ENCODE measurements around the gene MAP3K8. TPM values are rescaled to one million over a fixed set of nuclear protein-coding genes. Genes with fewer than 3 reads are reported as not detected.
A peak's percentile ranks its signal among the peaks of the same experiment; 100 is the strongest.
"Not testable (repeated sequence)": the region's sequence is repeated elsewhere in the genome, so short reads cannot be mapped to it uniquely, and the experiment has no call there.

Gene MAP3K8
- total and polyA plus RNA-seq, 4 donors, result 17.0 to 85.4 (median 69.1) TPM

DNA sequence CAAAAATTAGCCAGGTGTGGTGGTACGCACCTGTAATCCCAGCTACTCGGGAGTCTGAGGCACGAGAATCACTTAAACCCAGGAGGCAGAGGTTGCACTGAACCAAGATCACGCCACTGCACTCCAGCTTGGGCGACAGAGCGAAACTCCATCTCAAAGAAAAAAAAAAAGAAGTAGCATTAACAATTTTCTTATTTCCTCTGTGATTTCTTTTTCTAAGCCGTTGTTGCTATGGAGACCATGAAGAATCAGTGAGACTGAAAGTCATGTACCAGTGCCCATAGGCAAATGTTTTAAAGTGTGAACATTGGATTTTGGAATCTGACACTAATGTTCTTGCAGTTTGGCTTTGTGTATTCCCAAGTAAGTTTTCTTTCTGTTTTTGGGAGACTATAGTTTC lies 18.4 kb upstream of the MAP3K8 start:
- H3K27me3 ChIP-seq (ENCODE audit: control insufficient read depth in 1 of 2, insufficient read depth in 2 of 2, low read length in 1 of 2), result no peaks in the 10 kb centered on the region
- no peaks in the 10 kb centered on the region for H3K9me3 ChIP-seq (ENCODE audit: control insufficient read depth, low read length)
- ATAC-seq (ENCODE audit: low FRiP score), result no peak
- no peak for DNase-seq
- no peaks in the 10 kb centered on the region for H3K4me1 ChIP-seq (ENCODE audit: control insufficient read depth in 1 of 2, insufficient read depth in 2 of 2, low read length in 2 of 2)
- H3K27ac ChIP-seq (ENCODE audit: low read depth in 1 of 2, low read length in 2 of 2), result no peak overlapping the region
- H3K36me3 ChIP-seq (ENCODE audit: control insufficient read depth in 1 of 2, insufficient read depth in 2 of 2, low read length in 1 of 2), result no peaks in the 10 kb centered on the region
- intact Hi-C loops (cut with DNase I), result loop anchor here in 1 of 2 donors (5.0 kb wide), 1 partner anchor 117 kb away; no protein-coding TSS in a partner anchor
- no peak overlapping the region for H3K4me3 ChIP-seq (ENCODE audit: low read length in 2 of 2)
- WGBS, 2 donors, result 76 to 84% methylated on average over 7 of the region's 7 CpGs

DNA sequence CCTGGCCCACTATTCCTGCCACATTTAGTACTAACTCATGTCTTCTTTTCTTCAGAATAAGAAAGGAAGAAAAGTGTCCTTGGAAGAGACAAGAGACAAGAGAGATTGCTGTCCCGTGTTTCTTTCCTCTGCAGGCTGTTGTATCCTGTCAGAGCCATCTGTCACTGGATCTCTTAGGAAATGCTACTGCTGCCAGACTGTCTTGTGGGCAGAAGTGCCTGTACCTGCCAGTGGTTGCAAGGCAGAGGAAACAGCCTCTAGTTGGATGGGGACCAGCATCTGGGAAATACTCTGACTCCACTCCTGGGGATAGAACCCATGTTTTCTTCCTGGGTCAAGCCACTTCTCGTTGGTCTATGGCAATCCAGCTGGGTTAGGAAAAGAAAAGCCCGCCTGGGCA lies 16.7 kb upstream of the MAP3K8 start:
- H3K4me1 ChIP-seq (ENCODE audit: control insufficient read depth in 1 of 2, insufficient read depth in 2 of 2, low read length in 2 of 2), result no peaks in the 10 kb centered on the region
- intact Hi-C loops (cut with DNase I), result loop anchor here in 1 of 2 donors (5.0 kb wide), 1 partner anchor 115 kb away; no protein-coding TSS in a partner anchor
- H3K27ac ChIP-seq (ENCODE audit: low read depth in 1 of 2, low read length in 2 of 2), result no peak overlapping the region
- no peaks in the 10 kb centered on the region for H3K27me3 ChIP-seq (ENCODE audit: control insufficient read depth in 1 of 2, insufficient read depth in 2 of 2, low read length in 1 of 2)
- H3K4me3 ChIP-seq (ENCODE audit: low read length in 2 of 2), result no peak overlapping the region
- ATAC-seq (ENCODE audit: low FRiP score) (no peak), DNase-seq (no peak)
- H3K36me3 ChIP-seq (ENCODE audit: control insufficient read depth in 1 of 2, insufficient read depth in 2 of 2, low read length in 1 of 2), result no peaks in the 10 kb centered on the region
- H3K9me3 ChIP-seq (ENCODE audit: control insufficient read depth, low read length), result no peaks in the 10 kb centered on the region
- WGBS, 2 donors, result 91 to 93% methylated on average over 3 of the region's 3 CpGs

DNA sequence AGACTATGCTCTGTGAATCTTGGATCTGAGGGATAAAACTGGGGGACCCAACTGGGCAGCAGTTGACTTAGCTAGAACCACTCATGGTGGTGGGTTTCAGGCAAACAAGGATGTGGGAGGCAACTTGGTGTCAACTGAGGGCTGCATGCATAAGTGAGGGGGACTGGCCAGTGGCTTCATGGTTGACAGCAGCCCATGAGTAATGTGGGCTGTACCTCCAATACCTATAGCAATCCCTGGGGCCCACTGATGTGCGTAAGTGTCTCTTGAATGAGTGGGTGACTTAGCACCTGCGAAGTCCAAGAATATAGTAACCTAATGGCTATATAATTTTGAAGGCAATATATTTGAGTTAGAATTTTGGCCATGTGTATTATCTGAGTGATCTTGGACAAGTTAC lies 13.7 kb upstream of the MAP3K8 start:
- Histone ChIP-seq H3K4me1 (ENCODE audit: control insufficient read depth in 1 of 2, insufficient read depth in 2 of 2, low read length in 2 of 2) (no peaks in the 10 kb centered on the region), H3K27ac (ENCODE audit: low read depth in 1 of 2, low read length in 2 of 2) (no peak overlapping the region), H3K9me3 (ENCODE audit: control insufficient read depth, low read length) (no peaks in the 10 kb centered on the region), H3K4me3 (ENCODE audit: low read length in 2 of 2) (no peak overlapping the region), H3K36me3 (ENCODE audit: control insufficient read depth in 1 of 2, insufficient read depth in 2 of 2, low read length in 1 of 2) (no peaks in the 10 kb centered on the region), H3K27me3 (ENCODE audit: control insufficient read depth in 1 of 2, insufficient read depth in 2 of 2, low read length in 1 of 2) (no peaks in the 10 kb centered on the region)
- intact Hi-C loops (cut with DNase I), result no loop called here
- DNase-seq (no peak), ATAC-seq (ENCODE audit: low FRiP score) (no peak)
- WGBS, 2 donors, result 98 to 100% methylated on average over 2 of the region's 2 CpGs

DNA sequence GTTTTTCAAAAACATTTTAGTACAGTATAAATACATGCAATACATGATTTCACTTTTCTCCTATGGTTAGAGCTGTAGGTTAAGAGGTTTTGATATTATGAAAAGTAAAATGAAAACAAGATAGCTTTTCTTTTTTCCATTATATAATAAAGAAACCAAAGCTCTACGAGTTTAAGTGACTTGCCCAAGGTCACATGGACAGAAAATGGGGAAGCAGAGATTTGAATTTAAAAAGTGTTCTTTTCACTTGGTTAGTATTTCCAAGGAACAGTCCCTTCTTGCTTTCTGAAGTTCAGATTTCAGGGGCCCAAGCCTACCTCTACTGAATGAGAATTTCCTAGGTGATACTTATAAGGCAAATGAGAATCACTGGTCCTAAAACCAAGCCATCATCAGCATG lies 13.2 kb upstream of the MAP3K8 start:
- no peaks in the 10 kb centered on the region for H3K27me3 ChIP-seq (ENCODE audit: control insufficient read depth in 1 of 2, insufficient read depth in 2 of 2, low read length in 1 of 2)
- H3K4me1 ChIP-seq (ENCODE audit: control insufficient read depth in 1 of 2, insufficient read depth in 2 of 2, low read length in 2 of 2), result no peaks in the 10 kb centered on the region
- no peaks in the 10 kb centered on the region for H3K9me3 ChIP-seq (ENCODE audit: control insufficient read depth, low read length)
- intact Hi-C loops (cut with DNase I), result no loop called here
- 76 to 90% methylated on average over 1 of the region's 1 CpG for WGBS, 2 donors
- no peaks in the 10 kb centered on the region for H3K36me3 ChIP-seq (ENCODE audit: control insufficient read depth in 1 of 2, insufficient read depth in 2 of 2, low read length in 1 of 2)
- no peak for DNase-seq
- H3K27ac ChIP-seq (ENCODE audit: low read depth in 1 of 2, low read length in 2 of 2), result no peak overlapping the region
- ATAC-seq (ENCODE audit: low FRiP score), result no peak
- no peak overlapping the region for H3K4me3 ChIP-seq (ENCODE audit: low read length in 2 of 2)

DNA sequence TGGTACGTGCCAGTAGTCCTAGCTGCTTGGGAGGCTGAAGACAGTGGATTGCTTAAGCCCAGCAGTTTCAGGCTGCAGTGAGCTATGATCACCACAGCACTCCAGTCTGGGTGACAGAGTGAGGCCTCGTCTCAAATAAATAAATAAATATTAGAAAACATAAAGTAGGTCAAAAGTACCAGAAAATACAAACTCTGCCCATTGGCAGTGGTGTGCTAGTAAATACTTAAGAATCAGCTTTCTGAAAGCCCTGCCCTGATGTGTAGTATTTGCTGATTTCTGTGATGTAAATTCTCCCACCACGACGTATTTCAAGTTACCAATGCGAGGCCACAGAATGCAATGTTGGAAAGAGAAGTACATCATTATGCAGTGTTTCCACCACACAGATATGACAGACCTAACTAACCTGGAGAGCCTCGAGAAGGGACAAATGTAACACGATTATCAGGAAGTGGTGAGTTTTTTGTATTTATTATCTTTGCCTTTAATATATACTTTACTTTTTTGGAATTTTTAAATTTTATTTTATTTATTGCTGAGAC lies 11.8 kb upstream of the MAP3K8 start:
- 87 to 91% methylated on average over 7 of the region's 7 CpGs for WGBS, 2 donors
- DNase-seq, result no peak
- Histone ChIP-seq H3K9me3 (ENCODE audit: control insufficient read depth, low read length) (no peaks in the 10 kb centered on the region), H3K27ac (ENCODE audit: low read depth in 1 of 2, low read length in 2 of 2) (no peak overlapping the region), H3K36me3 (ENCODE audit: control insufficient read depth in 1 of 2, insufficient read depth in 2 of 2, low read length in 1 of 2) (no peaks in the 10 kb centered on the region), H3K4me1 (ENCODE audit: control insufficient read depth in 1 of 2, insufficient read depth in 2 of 2, low read length in 2 of 2) (no peaks in the 10 kb centered on the region), H3K27me3 (ENCODE audit: control insufficient read depth in 1 of 2, insufficient read depth in 2 of 2, low read length in 1 of 2) (no peaks in the 10 kb centered on the region), H3K4me3 (ENCODE audit: low read length in 2 of 2) (no peak overlapping the region)
- intact Hi-C loops (cut with DNase I), result no loop called here
- ATAC-seq (ENCODE audit: low FRiP score), result no peak

DNA sequence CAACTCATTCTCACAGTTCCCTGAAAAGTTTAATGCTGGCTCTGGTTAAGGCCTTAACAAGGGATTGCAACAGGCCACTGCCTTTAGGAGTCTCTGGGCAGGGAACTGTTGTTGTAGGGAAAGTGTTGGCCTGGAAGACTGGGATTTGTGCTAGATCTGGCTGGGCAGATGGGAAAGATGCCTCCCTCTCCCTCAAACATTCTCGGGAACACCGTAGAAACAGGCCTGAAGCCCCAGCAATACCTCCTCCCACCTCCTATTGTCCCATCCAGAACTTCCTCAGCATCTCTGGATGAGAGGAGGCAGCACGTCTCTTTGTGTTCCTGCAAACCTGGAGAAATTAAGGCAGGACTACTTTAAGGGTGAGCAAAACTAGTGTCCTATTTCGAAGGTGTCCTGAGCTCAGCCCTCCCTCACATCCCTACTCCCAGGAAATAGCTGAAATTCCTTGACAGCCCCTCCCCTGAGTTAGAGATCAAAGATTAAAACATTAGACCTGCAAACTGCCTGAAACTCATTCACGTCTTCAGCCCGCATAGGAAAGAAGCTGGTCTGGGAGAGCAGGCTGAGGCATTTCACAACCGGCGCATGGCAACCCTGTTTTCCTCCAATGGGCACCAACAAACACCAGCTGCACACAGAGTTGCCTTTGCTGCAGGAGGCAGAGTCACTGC lies 10.9 kb upstream of the MAP3K8 start:
- WGBS, 2 donors, result 14 to 15% methylated on average over 8 of the region's 8 CpGs
- intact Hi-C loops (cut with DNase I), result no loop called here
- no peak overlapping the region for H3K4me3 ChIP-seq (ENCODE audit: low read length in 2 of 2)
- ATAC-seq (ENCODE audit: low FRiP score), result peak; percentile 77
- H3K36me3 ChIP-seq (ENCODE audit: control insufficient read depth in 1 of 2, insufficient read depth in 2 of 2, low read length in 1 of 2), result no peaks in the 10 kb centered on the region
- DNase-seq, result peak in 1 of 2 donors; percentile 84
- peak overlapping the region in 1 of 2 donors; percentile 94 for H3K27ac ChIP-seq (ENCODE audit: low read depth in 1 of 2, low read length in 2 of 2)
- H3K4me1 ChIP-seq (ENCODE audit: control insufficient read depth in 1 of 2, insufficient read depth in 2 of 2, low read length in 2 of 2), result no peaks in the 10 kb centered on the region
- no peaks in the 10 kb centered on the region for H3K27me3 ChIP-seq (ENCODE audit: control insufficient read depth in 1 of 2, insufficient read depth in 2 of 2, low read length in 1 of 2)
- no peaks in the 10 kb centered on the region for H3K9me3 ChIP-seq (ENCODE audit: control insufficient read depth, low read length)

DNA sequence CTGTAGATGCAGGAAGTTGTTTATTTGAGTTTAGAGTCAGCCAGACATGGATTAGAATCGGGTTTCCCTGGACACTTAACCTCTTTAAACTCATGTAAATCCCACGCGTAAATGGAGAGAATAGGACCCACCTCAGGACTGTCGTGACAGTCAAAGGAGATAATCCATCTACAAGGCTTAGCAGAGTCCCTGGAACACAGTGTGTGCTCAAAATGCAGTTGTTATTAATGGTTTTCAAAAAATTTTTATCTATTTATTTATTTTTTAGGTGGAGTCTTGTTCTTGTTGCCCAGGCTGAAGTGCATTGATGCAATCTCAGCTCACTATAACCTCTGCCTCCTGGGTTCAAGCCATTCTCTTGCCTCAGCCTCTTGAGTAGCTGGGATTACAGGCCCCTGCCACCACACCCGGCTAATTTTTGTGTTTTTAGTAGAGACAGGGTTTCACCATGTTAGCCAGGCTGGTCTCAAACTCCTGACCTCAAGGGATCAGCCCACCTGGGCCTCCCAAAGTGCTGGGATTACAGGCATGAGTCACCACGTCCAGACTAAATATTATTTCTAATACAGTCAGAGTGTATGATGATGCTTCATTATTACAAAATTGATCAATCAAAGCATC lies 10.2 kb upstream of the MAP3K8 start:
- peak overlapping the region in 1 of 2 donors; percentile 94 for H3K27ac ChIP-seq (ENCODE audit: low read depth in 1 of 2, low read length in 2 of 2)
- DNase-seq; H3K4me1 ChIP-seq (ENCODE audit: control insufficient read depth in 1 of 2, insufficient read depth in 2 of 2, low read length in 2 of 2); ATAC-seq (ENCODE audit: low FRiP score); intact Hi-C loops (cut with DNase I); H3K9me3 ChIP-seq (ENCODE audit: control insufficient read depth, low read length); H3K27me3 ChIP-seq (ENCODE audit: control insufficient read depth in 1 of 2, insufficient read depth in 2 of 2, low read length in 1 of 2); H3K36me3 ChIP-seq (ENCODE audit: control insufficient read depth in 1 of 2, insufficient read depth in 2 of 2, low read length in 1 of 2); H3K4me3 ChIP-seq (ENCODE audit: low read length in 2 of 2): not testable (repeated sequence)
- WGBS, 2 donors, result 69% methylated on average over 6 of the region's 6 CpGs

DNA sequence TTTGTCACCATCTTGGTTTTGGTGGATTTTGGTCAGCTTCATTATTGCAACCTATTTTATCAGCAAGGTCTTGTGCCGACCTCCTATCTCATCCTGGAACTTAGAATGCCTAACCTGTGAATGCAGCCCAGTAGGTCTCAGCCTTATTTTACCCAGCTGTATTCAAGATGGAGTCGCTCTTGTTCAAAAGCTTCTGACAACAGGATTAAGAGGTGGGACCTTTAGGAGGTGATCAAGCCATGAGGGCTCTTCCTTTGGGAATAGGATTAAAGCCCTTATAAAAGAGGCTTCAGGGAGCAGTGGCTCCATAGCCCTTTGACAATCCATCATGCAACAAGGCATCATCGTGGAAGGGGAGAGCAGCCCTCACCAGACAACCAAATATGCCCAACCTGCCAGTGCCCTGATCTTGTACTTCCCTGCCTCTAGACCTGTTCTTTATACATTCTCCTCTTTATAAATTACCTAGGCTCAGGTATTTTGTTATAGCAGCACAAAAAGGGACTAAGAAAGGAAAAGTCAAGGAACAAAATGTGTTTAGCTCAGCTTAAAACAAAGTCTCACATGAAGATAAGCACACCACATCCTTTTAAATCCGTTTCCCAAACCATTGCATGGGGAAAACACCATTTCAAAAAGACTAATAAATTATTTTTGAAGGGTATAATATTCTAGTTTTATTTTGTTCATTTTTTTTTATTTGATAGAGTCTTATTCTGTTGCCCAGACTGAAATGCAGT lies 8.5 kb upstream of the MAP3K8 start:
- H3K36me3 ChIP-seq (ENCODE audit: control insufficient read depth in 1 of 2, insufficient read depth in 2 of 2, low read length in 1 of 2), result no peaks in the 10 kb centered on the region
- WGBS, 2 donors, result 70 to 86% methylated on average over 4 of the region's 4 CpGs
- DNase-seq, result no peak
- H3K4me3 ChIP-seq (ENCODE audit: low read length in 2 of 2), result no peak overlapping the region
- no peaks in the 10 kb centered on the region for H3K9me3 ChIP-seq (ENCODE audit: control insufficient read depth, low read length)
- H3K4me1 ChIP-seq (ENCODE audit: control insufficient read depth in 1 of 2, insufficient read depth in 2 of 2, low read length in 2 of 2), result no peaks in the 10 kb centered on the region
- no peaks in the 10 kb centered on the region for H3K27me3 ChIP-seq (ENCODE audit: control insufficient read depth in 1 of 2, insufficient read depth in 2 of 2, low read length in 1 of 2)
- H3K27ac ChIP-seq (ENCODE audit: low read depth in 1 of 2, low read length in 2 of 2), result no peak overlapping the region
- ATAC-seq (ENCODE audit: low FRiP score), result no peak
- intact Hi-C loops (cut with DNase I), result no loop called here

Data from aorta (tissue), 5 donors.